Cardiac fibroblast (primary cell): ENCODE data around the gene AKAP5.

Experiments used
- DNase-seq, 2 donors: peaks; one replicate each; pipeline versions ENCODE4 v3.0.0 to v3.0.0-alpha.2; 2010; ENCODE audit warnings: low read depth in 2 of 2
- H3K4me3 ChIP-seq, 2 donors: replicated peaks in 1 of 2; 1 replicate in 1 of 2; 2 replicates in 1 of 2; pipeline ENCODE4 v1.5.1; 2011; ENCODE audit warnings: low read depth in 2 of 2, low read length in 2 of 2, mild to moderate bottlenecking in 2 of 2, moderate library complexity in 1 of 2
- TF ChIP-seq, protein P1 (sequence below): IDR thresholded peaks from one replicate; pipeline ENCODE4 v1.5.1; 2011; ENCODE audit warnings: low read depth, mild to moderate bottlenecking, low read length, inconsistent platforms

The AKAP5 gene

DNA sequence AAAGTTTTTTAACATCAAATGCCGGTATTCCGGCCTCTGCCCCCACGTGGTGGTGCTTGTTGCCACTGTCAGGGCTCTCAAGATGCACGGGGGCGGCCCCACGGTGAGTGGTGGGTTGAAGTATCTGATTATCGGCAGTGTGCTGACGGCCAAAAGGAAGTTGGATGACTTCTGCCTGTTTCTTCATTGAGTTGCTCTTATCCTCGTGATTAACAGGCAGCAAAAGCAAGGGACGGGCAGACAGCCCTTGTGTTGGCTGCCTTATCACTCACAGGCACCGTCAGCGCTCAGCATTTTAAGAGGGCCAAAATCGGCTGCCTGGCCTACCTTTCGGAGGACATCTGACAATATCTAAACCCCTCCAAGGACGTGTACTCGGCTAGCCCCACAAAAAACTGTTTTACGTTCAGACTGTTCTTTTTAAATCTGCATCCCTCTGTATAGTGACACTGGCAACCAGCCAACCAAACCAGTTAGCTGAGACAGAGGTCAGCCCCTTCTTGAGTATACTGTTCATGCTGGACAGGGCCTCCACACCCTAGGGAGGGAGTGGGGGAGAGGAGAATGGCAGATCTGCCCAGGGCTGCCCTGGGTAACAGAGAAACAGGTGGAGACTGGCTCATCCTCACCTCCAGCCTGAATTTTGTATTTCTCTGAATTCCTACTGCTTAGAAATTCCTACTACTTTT is 22.9 kb upstream of the AKAP5 start:
- TF ChIP-seq, protein P1, sequence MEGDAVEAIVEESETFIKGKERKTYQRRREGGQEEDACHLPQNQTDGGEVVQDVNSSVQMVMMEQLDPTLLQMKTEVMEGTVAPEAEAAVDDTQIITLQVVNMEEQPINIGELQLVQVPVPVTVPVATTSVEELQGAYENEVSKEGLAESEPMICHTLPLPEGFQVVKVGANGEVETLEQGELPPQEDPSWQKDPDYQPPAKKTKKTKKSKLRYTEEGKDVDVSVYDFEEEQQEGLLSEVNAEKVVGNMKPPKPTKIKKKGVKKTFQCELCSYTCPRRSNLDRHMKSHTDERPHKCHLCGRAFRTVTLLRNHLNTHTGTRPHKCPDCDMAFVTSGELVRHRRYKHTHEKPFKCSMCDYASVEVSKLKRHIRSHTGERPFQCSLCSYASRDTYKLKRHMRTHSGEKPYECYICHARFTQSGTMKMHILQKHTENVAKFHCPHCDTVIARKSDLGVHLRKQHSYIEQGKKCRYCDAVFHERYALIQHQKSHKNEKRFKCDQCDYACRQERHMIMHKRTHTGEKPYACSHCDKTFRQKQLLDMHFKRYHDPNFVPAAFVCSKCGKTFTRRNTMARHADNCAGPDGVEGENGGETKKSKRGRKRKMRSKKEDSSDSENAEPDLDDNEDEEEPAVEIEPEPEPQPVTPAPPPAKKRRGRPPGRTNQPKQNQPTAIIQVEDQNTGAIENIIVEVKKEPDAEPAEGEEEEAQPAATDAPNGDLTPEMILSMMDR: no peak
- no peak overlapping the region for H3K4me3 ChIP-seq
- peak in 1 of 2 donors; percentile 42 for DNase-seq

GRCh38 chr14:64444140-64444539 is 21.2 kb upstream of the AKAP5 start:
- no peak overlapping the region for H3K4me3 ChIP-seq
- TF ChIP-seq, protein P1: no peak
- DNase-seq: no peak

GRCh38 chr14:64444984-64445845 is 20.1 kb upstream of the AKAP5 start:
- peak; percentile 85 to 88 for DNase-seq
- no peak overlapping the region for H3K4me3 ChIP-seq
- TF ChIP-seq, protein P1: no peak

DNA sequence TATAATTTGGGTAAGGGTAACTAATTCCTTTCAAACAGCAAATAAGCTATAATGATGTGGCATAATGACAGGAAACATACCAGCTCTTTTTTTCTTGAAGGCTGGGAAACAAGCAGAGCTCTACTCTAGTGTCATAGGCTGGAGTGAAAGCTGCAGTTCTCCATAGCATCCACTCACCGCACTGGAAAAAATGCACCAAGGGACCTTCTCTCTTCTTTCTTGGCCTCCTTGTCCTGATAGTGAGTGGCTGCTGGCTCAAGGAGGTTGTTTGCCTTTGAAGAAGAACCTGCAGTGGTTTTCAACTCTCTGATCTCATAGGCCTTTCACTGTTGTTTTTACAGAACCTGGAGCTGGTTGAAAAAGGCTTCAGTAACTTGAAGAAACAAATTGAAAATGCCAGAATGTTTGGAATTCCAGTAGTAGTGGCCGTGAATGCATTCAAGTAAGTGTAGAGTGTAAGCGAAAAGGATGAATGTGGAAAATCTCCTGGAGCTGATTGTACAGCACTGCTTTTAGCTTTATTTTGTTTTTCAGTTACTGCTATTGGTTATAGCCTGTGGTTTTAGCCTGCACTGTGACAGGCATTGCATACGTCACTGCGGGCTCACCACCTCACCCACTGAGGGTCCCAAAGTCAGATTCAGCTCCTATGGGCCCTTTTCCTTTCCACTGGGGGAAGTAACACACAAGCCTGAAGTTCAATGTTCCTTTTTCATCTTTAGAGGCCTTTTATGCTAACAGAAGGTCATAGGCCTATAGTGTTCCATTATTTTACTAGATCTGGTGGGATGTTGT is 17.2 kb upstream of the AKAP5 start:
- DNase-seq: no peak
- TF ChIP-seq, protein P1: no peak

DNA sequence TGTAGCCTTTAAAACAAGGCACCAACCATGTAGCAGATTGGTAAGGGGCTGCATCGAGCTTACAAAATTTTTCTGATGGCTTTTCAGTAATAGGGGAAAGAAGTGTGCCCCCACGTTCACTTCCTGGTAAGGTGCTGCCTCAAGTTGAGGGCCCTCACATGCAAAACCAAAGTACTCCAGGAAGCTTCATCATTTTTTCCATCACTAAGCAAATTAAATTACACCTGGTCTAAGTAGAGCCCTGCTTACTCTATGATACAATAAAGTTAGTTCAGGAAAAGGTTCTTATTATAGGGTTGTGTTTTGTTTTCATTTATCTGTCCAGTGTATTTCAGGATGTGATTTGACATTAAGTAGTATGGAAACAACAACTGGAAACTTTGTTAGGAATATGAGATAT is 15.0 kb upstream of the AKAP5 start:
- no peak for DNase-seq
- TF ChIP-seq, protein P1: no peak

More for the DNA sequence above, 17.2 kb upstream of the AKAP5 start:
- H3K4me3 ChIP-seq: no peak overlapping the region

GRCh38 chr14:64454671-64455070 is 10.6 kb upstream of the AKAP5 start:
- TF ChIP-seq, protein P1: no peak
- no peak for DNase-seq
- H3K4me3 ChIP-seq: no peak overlapping the region

More for the DNA sequence above, 15.0 kb upstream of the AKAP5 start:
- H3K4me3 ChIP-seq: no peak overlapping the region
